NCI-H2029 treated with DMSO at 0.1 percent for 48 hours (cell line): ENCODE measurements around the gene SLC4A9.

Experiments used
- DNase-seq: peaks from one replicate; lab custom pipeline; 2025; lab: John Stamatoyannopoulos, UW

SLC4A9 gene

GRCh38 chr5:140360101-140360500, at the start of gene SLC4A9:
Gene SLC4A9 (plus strand): TSS chr5:140360194. CDS start chr5:140360237, 43 bp downstream.
- DNase-seq: no peak

GRCh38 chr5:140310434-140310833, 49.6 kb upstream of the SLC4A9 start:
- DNase-seq: no peak

GRCh38 chr5:140311011-140311467, 49.0 kb upstream of the SLC4A9 start:
- no peak for DNase-seq

- no peak for DNase-seq
Measured at GRCh38 chr5:140312067-140312790, 47.8 kb upstream of the SLC4A9 start.

- no peak for DNase-seq
Measured at GRCh38 chr5:140312791-140313189, 47.2 kb upstream of the SLC4A9 start.

- no peak for DNase-seq
Measured at GRCh38 chr5:140317859-140318258, 42.1 kb upstream of the SLC4A9 start.

GRCh38 chr5:140318792-140319191, 41.2 kb upstream of the SLC4A9 start:
- no peak for DNase-seq

GRCh38 chr5:140319833-140320232, 40.2 kb upstream of the SLC4A9 start:
- DNase-seq: no peak

GRCh38 chr5:140321796-140322195, 38.2 kb upstream of the SLC4A9 start:
- DNase-seq: no peak

- peak; percentile 96 for DNase-seq
Measured at GRCh38 chr5:140322751-140323731, 37.0 kb upstream of the SLC4A9 start.

GRCh38 chr5:140324041-140324600, 35.9 kb upstream of the SLC4A9 start:
- DNase-seq: no peak

- no peak for DNase-seq
Measured at GRCh38 chr5:140324617-140325241, 35.3 kb upstream of the SLC4A9 start.

- no peak for DNase-seq
Measured at GRCh38 chr5:140325486-140325885, 34.5 kb upstream of the SLC4A9 start.

GRCh38 chr5:140327589-140327988, 32.4 kb upstream of the SLC4A9 start:
- DNase-seq: no peak

- DNase-seq: no peak
Measured at GRCh38 chr5:140328036-140328764, 31.8 kb upstream of the SLC4A9 start.

- no peak for DNase-seq
Measured at GRCh38 chr5:140329739-140330481, 30.1 kb upstream of the SLC4A9 start.

GRCh38 chr5:140331638-140332037, 28.4 kb upstream of the SLC4A9 start:
- no peak for DNase-seq

- DNase-seq: no peak
Measured at GRCh38 chr5:140336388-140336787, 23.6 kb upstream of the SLC4A9 start.

GRCh38 chr5:140337880-140338279, 22.1 kb upstream of the SLC4A9 start:
- DNase-seq: no peak

- no peak for DNase-seq
Measured at GRCh38 chr5:140338336-140338735, 21.7 kb upstream of the SLC4A9 start.

- no peak for DNase-seq
Measured at GRCh38 chr5:140338908-140339307, 21.1 kb upstream of the SLC4A9 start.
